Right lung (tissue), 5 donors: Measurements from ENCODE around the gene FTCDNL1. TPM values are rescaled to one million over a fixed set of nuclear protein-coding genes. Genes with fewer than 3 reads are reported as not detected.

Experiments
- DNase-seq, 2 donors: peaks; one replicate each; pipeline ENCODE4 v3.0.0-alpha.2; 2013
- polyA plus RNA-seq, 5 donors: library from polyadenylated mRNA; unstranded; fragments of 120-200 nt; gene quantifications; one replicate each; pipeline versions ENCODE4 v1.2.1 to v1.2.3, GENCODE V29; 2013; ENCODE audit warnings: inconsistent platforms in 1 of 5, low replicate concordance in 1 of 5; ENCODE audit not compliant: insufficient read length in 5 of 5, insufficient read depth in 1 of 5

Gene FTCDNL1
- polyA plus RNA-seq, 5 donors: 0.14 to 0.43 (median 0.18) TPM; not detected in 1

DNA sequence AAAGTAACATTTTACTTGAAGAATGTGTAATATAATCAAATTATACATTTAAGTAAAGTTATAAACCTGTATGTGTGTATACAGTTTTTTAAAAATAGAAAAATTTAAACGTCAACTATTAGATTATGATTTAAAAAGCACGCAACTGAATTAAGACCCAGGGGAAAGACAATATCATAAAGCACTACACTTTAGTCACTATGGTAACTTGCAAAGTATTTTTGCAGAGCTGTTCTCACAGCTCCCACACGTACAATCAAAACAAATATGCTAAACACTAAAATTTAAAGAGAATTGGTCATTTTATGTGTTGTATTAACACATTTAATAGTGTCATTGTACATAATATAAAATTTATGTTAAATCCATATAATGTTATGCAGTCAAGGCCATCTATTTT lies 59.7 kb downstream of the FTCDNL1 start:
- DNase-seq: no peak

DNA sequence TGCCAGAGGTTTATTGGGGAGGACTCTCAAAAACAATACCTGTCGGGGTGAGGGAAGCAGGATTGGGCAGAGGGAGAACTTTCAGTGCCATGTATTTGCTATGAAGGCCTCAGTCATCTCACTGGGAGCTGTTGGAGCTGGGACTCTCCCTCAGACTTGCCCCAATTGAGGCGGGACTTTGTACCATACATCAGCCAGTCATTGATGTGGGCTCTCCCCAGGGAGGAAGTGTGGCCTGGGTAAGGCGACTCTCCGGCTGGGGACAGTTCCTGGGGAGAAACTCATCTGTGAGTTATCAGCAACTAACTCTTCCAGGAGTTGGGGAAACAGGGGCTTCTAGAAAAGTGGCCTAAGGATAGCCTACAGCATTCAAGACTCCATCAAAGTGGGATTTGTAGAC lies 66.5 kb downstream of the FTCDNL1 start:
- no peak for DNase-seq

DNA sequence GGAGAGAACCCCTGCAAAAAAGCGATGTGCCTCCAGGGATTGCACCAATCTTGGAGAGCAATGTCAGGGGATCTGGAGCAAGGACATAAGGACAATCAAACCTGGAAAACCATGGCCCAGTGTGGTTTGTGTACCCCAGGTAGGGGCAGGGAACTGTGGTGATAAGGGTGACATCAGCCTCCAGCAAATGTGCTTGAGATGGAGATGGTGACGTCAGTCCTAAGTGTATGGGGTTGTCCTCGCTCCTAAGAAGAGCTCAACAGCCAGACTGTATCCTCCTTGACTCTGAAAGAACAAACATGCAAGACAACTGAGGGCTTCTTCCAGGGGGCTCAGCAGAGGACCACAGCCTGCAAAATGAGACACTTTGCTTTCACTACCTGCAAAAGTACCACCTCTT lies 71.4 kb downstream of the FTCDNL1 start:
- DNase-seq: no peak

DNA sequence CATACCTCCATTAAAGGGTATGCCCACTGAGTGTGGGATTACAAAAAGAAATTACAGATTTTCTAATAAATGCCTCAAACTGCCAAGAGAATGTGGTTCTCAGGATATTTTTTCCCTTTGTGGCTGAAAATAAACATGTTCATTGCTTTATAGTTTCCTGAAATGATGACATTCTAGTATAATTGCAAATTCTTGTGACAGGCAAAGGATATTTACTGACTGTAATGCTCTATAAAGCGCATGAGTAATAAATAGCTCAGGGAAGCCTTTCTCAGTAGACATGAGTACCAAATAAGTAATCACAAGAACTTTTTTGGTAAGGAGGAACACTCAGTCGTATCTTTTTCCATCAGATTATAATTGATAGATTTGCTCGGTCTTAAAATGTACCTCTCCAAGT lies 72.3 kb downstream of the FTCDNL1 start:
- DNase-seq: no peak

DNA sequence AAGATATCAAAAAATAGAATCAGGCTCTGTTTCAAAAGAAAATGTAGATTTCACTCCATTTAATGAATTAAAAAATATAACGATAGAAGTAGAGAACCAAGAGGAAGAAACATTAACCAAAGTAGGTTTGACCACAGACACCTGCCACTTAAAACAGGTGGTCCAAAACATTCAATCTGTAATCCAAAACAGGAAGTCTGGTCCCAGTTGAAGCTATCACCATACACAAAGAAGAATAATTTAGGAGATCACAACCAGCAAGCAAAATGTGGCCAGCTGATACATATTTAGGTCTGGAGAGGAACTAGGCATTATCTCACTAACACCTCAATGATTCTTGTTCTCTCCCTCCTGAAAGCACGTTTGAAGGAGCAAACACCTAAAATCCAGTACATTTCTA lies 73.1 kb downstream of the FTCDNL1 start:
- no peak for DNase-seq

DNA sequence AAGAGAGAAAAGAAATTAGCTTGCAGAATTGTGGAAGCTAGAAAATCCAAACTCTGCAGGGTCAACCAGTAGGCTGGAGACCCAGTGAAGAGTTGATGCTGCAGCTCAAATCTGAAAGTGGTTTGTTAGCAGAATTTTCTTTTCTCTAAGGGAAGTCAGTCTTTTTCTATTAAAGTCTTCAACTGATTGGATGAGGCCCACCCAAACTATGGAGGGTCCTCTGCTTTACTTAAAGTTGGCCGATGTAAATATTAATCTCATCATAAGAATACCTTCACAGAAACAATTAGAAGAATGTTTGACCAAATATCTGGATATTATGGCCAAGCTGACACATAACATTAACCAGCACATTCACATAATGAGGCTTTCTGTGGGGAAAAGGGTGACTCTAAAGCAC lies 73.7 kb downstream of the FTCDNL1 start:
- DNase-seq: no peak

DNA sequence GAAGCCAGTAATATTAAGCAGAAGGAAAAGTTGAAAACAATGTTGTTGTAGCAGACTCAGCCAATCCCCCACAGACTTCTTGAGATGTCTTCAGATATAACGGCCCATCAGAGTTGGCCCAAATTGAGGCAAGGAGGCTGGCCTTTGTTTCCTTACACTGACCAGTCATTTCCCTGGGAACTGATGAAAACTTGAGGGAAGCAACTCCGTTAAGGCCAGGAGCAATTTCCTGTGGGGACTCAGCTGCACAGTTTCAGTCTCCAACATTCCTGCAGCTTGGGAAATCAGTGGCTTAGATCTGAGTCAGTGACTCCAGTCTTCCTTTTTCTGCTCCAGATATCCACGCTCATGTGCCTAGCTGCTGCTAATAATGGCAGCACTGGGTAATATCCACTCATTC lies 75.7 kb downstream of the FTCDNL1 start:
- DNase-seq: no peak

DNA sequence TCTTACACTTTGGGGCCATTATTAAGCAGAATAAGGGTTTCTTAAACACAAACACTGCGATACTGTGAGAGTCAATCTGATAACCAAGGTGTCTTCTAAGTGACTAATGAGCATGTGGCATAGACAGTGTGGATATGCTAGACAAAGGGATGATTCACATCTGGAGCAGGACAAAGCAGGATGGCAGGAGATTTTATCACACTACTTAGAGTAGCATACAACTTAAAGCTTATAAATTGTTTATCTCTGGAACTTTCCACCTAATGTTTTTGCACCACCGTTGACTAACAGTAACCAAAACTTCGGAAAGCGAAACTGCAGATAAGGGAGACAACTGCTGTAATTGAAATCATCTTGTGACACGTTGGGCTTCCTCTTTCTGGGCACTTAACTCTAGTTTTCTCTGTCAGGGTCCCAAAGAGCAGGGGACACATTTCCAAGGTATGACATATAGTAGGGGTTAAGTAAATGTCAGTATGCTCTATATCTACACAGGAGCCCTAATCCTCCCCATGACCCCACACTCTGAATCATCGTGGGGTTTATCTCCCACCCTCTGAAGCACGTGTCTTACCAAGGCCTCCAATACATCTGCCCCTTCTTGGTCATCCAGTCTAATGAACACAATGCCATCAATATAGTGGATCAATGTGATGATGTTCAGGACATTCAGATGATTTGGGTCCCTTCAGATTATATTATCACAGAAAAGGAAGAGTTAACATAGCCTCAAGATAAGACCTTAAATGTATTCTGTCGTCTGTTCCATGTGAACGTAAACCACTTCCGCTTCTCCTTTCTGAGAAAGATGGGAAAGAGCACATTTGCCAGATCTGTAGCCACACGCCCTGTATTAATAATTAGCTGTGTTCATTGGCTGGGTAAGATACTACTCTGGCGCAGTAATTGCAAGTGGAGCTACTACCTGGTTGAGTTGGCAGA lies 78.7 kb downstream of the FTCDNL1 start:
- no peak for DNase-seq

DNA sequence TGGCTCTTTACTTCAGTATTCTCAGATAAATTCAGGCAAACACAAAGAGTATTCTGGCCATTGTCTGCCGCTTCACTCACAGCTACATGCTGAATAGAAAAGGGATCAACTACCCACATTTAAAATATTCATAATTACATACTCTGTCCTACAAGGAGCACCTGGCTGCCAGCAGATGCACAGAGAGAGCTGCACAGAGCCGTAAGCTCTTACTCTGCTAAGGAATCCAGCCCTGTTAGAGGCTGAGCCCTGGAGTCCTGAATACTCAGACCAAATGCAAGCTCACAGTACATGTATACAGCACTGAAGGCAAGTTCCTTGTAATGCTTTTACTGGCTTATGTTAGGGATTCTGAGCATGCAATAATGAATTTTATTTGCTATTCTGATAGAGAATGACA lies 80.3 kb downstream of the FTCDNL1 start:
- DNase-seq: no peak

DNA sequence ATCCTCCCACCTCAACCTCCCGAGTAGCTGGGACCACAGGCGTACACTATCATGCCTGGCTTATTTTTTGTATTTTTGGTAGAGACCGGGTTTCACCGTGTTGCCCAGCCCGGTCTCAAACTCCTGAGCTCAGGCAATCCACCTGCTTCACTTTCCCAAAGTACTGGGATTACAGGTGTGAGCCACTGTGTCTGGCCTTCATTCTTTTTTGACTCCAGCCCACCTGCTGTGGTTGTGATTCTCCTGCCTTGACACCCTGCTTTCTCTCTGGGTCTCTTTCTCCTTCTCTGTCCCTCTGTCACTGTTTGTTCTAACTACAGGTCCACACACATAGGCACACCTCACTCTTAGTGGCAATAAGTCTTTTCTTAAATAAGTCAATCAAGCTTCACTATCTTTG lies 85.3 kb downstream of the FTCDNL1 start:
- no peak for DNase-seq

DNA sequence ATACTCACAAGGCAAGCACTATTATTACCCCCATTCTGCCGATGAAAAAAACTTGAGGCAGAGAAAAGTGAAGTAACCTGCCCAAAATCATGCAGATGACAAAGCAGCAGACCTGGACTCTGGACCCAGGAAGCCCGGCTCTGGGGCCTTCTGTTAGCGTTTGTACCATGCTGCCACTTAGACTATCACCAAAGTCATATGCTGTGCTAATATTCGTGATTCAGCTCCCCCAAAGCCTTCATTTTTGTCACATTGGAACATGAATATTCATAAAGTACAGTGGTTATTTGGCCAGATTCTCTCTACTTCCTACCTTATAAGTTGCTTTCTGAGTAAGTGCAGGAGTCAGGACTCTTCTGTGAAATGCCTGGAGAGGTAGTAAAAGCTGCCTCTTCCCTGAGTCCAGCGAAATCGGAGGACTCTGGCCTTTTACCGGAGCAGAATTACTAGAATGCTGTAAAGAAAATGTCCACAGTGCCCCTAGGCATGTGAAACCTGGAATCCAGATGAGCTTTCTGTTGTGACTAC lies 86.7 kb downstream of the FTCDNL1 start:
- DNase-seq: no peak

DNA sequence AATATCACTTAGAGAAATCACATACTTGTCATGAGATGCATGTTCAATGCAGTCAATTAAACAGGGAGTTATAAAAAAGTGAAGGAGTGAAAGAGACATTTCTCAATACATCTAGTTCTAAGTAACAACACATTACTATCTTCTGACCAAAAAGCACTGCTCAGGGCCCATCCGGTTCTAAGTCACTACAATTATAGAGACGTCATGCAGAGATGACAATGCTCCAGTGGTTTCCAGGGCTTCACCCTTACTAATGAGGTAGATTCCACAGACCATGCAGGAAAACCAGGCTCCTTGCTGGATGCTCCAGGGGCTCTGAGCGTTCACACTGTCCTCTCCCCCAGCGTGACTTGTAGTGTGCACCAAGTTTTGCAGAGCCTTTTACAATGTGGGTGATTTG lies 88.0 kb downstream of the FTCDNL1 start:
- DNase-seq: no peak

DNA sequence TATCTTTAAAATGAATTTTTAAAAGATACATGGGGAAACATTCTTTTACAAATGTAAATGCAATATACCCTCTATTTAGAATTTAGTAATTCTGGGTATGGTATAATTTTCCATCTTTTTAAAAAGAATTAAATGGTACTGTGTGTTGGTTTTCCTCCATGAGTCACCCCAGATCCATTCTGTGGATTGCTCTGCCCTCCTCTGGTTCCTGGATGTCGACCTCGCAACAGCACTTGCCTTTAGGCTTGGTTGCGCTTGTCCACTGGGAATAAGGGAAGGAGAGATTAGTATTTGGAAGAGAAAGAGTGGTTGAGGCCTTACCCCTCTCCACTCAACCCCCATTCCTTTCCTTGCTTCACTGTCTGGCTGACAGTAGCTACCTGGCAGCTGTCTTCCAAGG lies 90.4 kb downstream of the FTCDNL1 start:
- DNase-seq: no peak

DNA sequence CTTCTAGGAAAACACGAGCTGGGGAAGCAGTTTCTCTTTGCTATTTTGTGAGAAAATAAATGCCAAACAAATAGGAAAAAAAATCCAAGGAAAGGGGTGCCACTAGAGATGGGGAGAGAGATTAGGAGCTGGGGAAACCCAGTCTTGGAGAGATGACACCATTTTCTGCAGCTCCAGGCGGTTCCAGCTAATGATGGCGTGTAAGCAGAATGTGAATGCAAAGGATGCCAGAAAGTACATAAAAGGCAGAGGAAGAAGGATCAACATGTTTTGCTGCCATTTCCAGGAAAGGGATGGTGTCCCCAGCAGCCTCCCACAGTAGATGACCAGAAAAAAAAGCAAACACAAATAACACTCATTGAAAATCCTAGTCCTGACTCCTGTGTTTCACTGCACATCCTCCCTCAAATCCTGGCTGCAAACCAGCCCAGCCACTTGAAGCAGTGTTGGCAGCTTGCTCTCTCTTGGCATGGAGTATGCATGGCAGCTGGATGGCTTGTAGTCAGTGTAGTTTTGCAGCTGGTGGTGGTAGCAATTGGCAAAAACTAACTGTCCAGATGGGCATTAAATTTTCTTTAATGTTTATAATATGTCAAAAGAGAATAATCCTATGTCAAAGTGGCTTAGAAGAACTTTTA lies 93.6 kb downstream of the FTCDNL1 start:
- DNase-seq: peak; percentile 51 to 54

DNA sequence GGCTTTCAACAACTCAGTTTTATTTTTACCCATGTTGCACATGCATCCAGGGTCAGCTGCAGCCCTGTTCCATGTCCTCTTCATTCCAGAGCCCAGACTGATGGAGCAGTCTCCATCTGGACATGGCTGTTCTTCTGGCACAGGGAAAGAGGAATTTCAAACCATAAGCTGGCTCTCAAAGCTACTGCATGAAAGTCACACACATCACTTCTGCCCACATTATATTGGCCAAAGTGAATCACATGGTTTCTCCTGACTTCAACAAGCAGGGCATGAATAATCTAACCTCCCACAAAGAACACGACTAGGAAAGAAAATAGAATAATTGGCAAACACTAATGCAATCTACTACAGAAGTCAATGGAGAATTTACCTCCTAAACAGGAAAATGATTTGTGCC lies 94.2 kb downstream of the FTCDNL1 start:
- DNase-seq: no peak

DNA sequence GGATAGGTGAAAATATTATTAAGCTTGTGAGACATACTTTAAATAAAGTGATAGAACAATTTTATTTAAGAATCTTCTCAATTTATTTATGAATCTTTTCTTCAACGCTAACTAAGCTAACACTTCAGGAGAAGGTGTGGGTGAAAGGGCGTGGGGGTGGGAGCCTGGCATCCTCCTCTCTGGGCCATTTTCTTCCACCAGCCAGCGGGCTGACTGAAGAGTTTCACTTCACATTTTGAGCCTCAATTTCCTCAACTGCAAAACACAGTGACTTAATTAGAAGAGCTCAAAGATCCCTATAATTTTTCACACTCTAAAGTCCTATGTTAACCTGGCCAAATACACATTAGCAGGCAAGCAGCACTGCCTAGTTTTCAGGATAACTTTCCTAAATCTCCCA lies 94.8 kb downstream of the FTCDNL1 start:
- DNase-seq: no peak

DNA sequence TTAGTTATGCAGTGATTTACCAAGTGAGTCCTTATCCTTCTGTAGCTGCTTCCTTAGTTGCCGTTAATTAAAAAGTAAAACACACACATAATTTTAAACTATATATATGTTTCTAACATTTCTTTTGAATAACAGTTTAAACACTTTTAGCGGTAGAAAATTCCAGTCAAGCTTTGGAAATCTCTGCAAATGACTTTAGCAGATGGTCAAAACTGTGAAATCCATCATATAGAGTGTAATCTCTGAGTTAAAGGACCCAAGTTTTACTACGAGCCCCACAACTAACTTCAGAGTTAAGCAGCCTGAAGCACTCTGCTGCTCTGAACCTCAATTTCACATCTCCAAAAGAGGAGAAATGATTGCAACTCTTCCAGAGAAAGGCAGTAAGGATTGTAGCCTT lies 96.2 kb downstream of the FTCDNL1 start:
- DNase-seq: no peak

DNA sequence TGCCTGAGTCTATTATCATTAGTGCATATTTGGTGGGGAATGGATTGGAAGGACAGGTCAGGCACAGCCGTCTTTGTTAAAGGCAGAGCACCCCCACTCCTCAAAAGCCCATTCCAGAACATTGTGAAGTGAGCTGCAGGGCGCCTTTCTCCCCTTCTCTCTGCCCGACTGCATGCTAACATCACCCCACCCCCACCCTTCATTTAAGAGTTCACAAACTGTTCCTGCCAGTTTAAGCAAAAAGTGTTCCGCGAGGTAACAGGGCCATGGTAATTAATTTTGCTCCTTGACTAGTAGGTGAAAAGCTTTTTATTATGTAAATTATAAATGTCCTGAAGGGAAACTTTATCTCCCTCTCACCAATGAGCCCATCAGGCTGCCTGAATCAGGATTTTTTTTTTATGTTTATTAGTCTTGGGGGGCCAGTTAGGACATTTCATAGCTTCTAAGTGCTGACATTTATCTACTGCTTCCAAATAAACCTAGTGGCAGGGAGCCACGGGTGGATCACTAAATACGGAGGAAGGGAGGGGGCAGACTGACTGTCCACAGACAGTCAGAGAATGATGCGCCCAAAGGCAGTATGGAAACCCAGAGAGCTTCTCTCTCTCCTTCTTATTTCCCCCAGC lies 99.4 kb downstream of the FTCDNL1 start:
- no peak for DNase-seq

DNA sequence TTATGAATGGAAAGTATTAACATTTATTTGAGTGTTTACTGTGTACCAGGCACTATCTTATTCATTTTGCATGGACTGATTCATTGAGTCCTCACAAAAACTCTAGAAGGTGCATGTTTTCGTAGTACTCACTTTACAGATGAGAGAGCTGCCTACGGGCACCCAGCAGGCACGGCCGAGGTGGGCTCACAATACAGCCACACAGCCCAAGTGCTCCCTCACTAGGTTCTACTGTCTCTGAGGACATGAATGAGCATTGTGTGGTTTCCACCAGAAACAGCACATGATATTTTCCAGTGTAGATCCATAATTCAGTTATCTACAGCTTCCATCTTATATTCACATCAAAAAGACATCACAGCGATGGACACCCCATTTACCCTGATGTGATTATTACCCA lies 101.4 kb downstream of the FTCDNL1 start:
- DNase-seq: no peak

DNA sequence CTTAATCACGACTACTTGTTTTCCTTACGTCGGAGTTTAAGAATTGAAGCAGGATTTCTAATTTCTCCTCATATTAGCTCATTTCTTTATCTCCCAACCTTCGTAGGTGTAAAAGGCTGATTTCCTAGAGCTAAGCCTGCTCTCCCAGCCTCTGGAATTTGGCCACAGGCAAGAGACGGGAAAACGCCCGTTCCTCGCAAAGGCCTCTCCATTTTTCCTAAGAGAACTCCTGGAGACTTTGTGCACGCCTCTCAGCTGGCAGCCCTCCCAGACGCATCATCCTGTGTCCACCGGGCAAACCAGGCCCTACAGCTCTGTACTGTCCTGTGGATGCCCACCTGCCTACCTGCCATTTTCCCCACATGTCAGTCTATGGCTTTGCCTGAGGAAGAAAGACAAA lies 106.3 kb downstream of the FTCDNL1 start:
- DNase-seq: no peak

DNA sequence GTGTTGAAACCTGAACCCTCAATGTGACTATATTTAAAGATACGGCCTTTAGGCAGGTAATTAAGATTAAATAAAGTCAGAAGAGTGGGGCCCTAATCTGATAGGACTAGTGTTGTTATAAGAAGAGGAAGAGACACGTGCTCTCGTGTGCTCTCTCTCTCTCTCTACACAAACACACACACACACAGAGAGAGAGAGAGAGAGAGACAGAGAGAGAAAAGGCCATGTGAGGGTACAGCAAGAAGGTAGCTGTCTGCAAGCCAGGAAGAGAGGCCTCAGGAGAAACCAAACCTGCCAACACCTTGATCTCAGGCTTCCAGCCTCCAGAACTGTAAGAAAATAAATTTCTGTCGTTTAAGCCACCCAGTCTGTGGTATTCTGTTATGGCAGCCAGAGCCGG lies 106.7 kb downstream of the FTCDNL1 start:
- DNase-seq: no peak

DNA sequence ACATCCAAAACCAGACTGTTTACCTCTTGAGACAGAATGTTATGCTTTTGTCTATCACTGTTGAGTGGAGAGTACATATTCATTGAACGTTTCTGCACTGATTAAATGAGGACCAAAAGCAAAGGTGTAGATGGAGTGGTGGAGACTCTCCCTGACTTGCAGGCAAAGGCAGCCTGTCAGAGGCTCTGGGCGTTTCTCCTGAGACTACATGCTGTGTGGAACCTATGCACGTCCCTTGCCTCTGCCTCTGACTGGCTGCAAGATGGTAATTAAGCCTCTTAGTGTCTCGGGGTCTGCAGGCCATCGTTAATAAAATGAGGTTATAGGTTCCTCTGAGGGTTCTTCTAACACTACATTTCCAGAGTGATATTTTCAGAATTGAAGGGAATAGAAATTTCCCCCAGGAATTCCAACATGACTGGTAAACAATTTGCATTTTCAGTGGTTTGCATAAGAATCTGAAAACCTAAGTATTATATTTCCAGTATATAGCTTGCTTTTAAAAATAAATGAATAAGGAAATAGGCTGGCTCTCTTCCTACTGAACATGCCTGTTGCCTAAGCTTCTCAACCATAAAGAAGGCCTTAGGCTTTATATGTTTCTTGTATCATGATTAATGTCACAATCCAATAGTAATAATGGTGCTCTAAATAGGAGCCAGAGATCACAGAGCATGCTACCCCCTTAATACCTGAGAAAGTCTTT lies 107.4 kb downstream of the FTCDNL1 start:
- no peak for DNase-seq
